SK-N-SH treated with all-trans-retinoic acid at 6 μM for 48 hours (cell line): ENCODE results near the gene TBC1D22B.

Experiments used
- ATAC-seq: fragments of 200-7000 bp; cut with Tn5 transposase; 3 replicates; pipeline ENCODE4 v1.9.1; 2020; ENCODE audit warnings: mild to moderate bottlenecking, moderate library complexity
- ARNTL ChIP-seq: fragments of 450-650 bp; formaldehyde crosslinking; IDR thresholded peaks from 2 replicates; pipeline ENCODE4 v1.5.0; 2020; ENCODE audit warnings: low read depth, mild to moderate bottlenecking, moderate library complexity, borderline replicate concordance
- BACH2 ChIP-seq: fragments of 250-450 bp; sonication (Bioruptor Pico); IDR thresholded peaks from 2 replicates; pipeline ENCODE4 v1.9.0; 2021; ENCODE audit warnings: mild to moderate bottlenecking, borderline replicate concordance
- CSDC2 ChIP-seq: fragments of 250-450 bp; sonication (Bioruptor Pico); IDR thresholded peaks from 2 replicates; pipeline ENCODE4 v1.5.0; 2020; ENCODE audit warnings: mild to moderate bottlenecking, moderate library complexity
- CSRNP3 ChIP-seq: fragments of 250-450 bp; sonication (Bioruptor Pico); IDR thresholded peaks from 2 replicates; pipeline ENCODE4 v1.5.1; 2021; ENCODE audit warnings: mild to moderate bottlenecking, moderate library complexity
- ESRRG ChIP-seq: fragments of 250-450 bp; sonication (Bioruptor Pico); IDR thresholded peaks from 2 replicates; pipeline ENCODE4 v1.6.1; 2021; ENCODE audit warnings: mild to moderate bottlenecking
- GLIS3 ChIP-seq: fragments of 250-450 bp; sonication (Bioruptor Pico); IDR thresholded peaks from 2 replicates; pipeline ENCODE4 v1.5.0; 2020; ENCODE audit warnings: mild to moderate bottlenecking, moderate library complexity
- ISL1 ChIP-seq: fragments of 250-450 bp; sonication (Bioruptor Pico); IDR thresholded peaks from 2 replicates; pipeline ENCODE4 v2.1.2; 2022; ENCODE audit warnings: mild to moderate bottlenecking, moderate library complexity
- OSR1 ChIP-seq: fragments of 250-450 bp; sonication (Bioruptor Pico); IDR thresholded peaks from 2 replicates; pipeline ENCODE4 v1.8.0; 2022; ENCODE audit warnings: moderate library complexity, mild to moderate bottlenecking, inconsistent platforms
- PATZ1 ChIP-seq: fragments of 250-450 bp; sonication (Bioruptor Pico); IDR thresholded peaks from 2 replicates; pipeline ENCODE4 v1.8.0; 2020; ENCODE audit warnings: mild to moderate bottlenecking, moderate library complexity, borderline replicate concordance
- POU6F1 ChIP-seq: fragments of 250-450 bp; sonication (Bioruptor Pico); IDR thresholded peaks from 2 replicates; pipeline ENCODE4 v1.8.0; 2021; ENCODE audit warnings: low read depth, mild to moderate bottlenecking, moderate library complexity, borderline replicate concordance
- PPARA ChIP-seq: fragments of 250-450 bp; sonication (Bioruptor Pico); IDR thresholded peaks from 2 replicates; pipeline ENCODE4 v1.5.0; 2020; ENCODE audit warnings: mild to moderate bottlenecking, borderline replicate concordance
- RARB ChIP-seq: fragments of 250-450 bp; sonication (Bioruptor Pico); IDR thresholded peaks from 2 replicates; pipeline ENCODE4 v1.8.0; 2021; ENCODE audit warnings: mild to moderate bottlenecking, moderate library complexity
- SNAI2 ChIP-seq: fragments of 250-450 bp; sonication (Bioruptor Pico); IDR thresholded peaks from 2 replicates; pipeline ENCODE4 v1.5.0; 2020; ENCODE audit warnings: mild to moderate bottlenecking, moderate library complexity
- TCF4 ChIP-seq: fragments of 250-450 bp; sonication (Bioruptor Pico); IDR thresholded peaks from 2 replicates; pipeline ENCODE4 v1.8.0; 2021; ENCODE audit warnings: mild to moderate bottlenecking, moderate library complexity, borderline replicate concordance
- TOX ChIP-seq: fragments of 250-450 bp; sonication (Bioruptor Pico); IDR thresholded peaks from 2 replicates; pipeline ENCODE4 v1.8.0; 2021; ENCODE audit warnings: mild to moderate bottlenecking, moderate library complexity, borderline replicate concordance
- ZC3H10 ChIP-seq: fragments of 250-450 bp; sonication (Bioruptor Pico); IDR thresholded peaks from 2 replicates; pipeline ENCODE4 v1.5.1; 2021; ENCODE audit warnings: mild to moderate bottlenecking, moderate library complexity
- ZFP3 ChIP-seq: fragments of 250-450 bp; sonication (Bioruptor Pico); IDR thresholded peaks from 2 replicates; pipeline ENCODE4 v1.5.0; 2020; ENCODE audit warnings: mild to moderate bottlenecking, moderate library complexity
- ZFP30 ChIP-seq: fragments of 450-650 bp; formaldehyde crosslinking; IDR thresholded peaks from 2 replicates; pipeline ENCODE4 v1.5.0; 2022; ENCODE audit warnings: mild to moderate bottlenecking, moderate library complexity
- ZNF565 ChIP-seq: fragments of 450-650 bp; formaldehyde crosslinking; conservative IDR thresholded peaks from 2 replicates; pipeline ENCODE4 v1.5.0; 2020; ENCODE audit warnings: low read depth, mild to moderate bottlenecking, moderate library complexity
- ZNF70 ChIP-seq: fragments of 450-650 bp; formaldehyde crosslinking; IDR thresholded peaks from 2 replicates; pipeline ENCODE4 v1.5.0; 2020; ENCODE audit warnings: mild to moderate bottlenecking, moderate library complexity
- ZNF8 ChIP-seq: fragments of 450-650 bp; formaldehyde crosslinking; IDR thresholded peaks from 2 replicates; pipeline ENCODE4 v1.5.0; 2020; ENCODE audit warnings: mild to moderate bottlenecking, moderate library complexity
- TF ChIP-seq, protein P1 (sequence below): fragments of 250-450 bp; sonication (Bioruptor Pico); IDR thresholded peaks from 2 replicates; pipeline ENCODE4 v1.5.1; 2020; ENCODE audit warnings: low read depth, mild to moderate bottlenecking, moderate library complexity
- TF ChIP-seq, protein P2 (sequence below): fragments of 250-450 bp; sonication (Bioruptor Pico); IDR thresholded peaks from 2 replicates; pipeline ENCODE4 v1.5.0; 2020; ENCODE audit warnings: mild to moderate bottlenecking, moderate library complexity

TBC1D22B gene

GRCh38 chr6:37238381-37238780, 19.2 kb upstream of the TBC1D22B start:
- TF ChIP-seq ISL1 (CRISPR knock-in tag) (no peak), SNAI2 (CRISPR knock-in tag) (no peak)
- no peak for ATAC-seq

- TF ChIP-seq ESRRG (no peak), CSRNP3 (CRISPR knock-in tag) (no peak)
- no peak for ATAC-seq
Measured at GRCh38 chr6:37239526-37239925, 18.0 kb upstream of the TBC1D22B start.

GRCh38 chr6:37239950-37240713, 17.4 kb upstream of the TBC1D22B start:
- TF ChIP-seq ISL1 (CRISPR knock-in tag) (peak; percentile 78), ESRRG (no peak), PATZ1 (CRISPR knock-in tag) (peak; percentile 44; the same call in 1 of the 2 replicates), ZNF8 (CRISPR knock-in tag) (no peak), ZFP3 (CRISPR knock-in tag) (peak; percentile 89), CSDC2 (peak; percentile 90; the same call in 1 of the 2 replicates), ZNF70 (CRISPR knock-in tag) (no peak), ZNF565 (no peak), PPARA (CRISPR knock-in tag) (no peak), ZFP30 (no peak), RARB (CRISPR knock-in tag) (peak; percentile 39; the same call in 1 of the 2 replicates), SNAI2 (CRISPR knock-in tag) (peak; percentile 89; the same call in 1 of the 2 replicates), OSR1 (CRISPR knock-in tag) (no peak), POU6F1 (CRISPR knock-in tag) (no peak; the same call in 1 of the 2 replicates), BACH2 (CRISPR knock-in tag) (no peak), ZC3H10 (CRISPR knock-in tag) (peak; percentile 40; the same call in 1 of the 2 replicates), ARNTL (CRISPR knock-in tag) (no peak), TOX (CRISPR knock-in tag) (no peak; the same call in 1 of the 2 replicates), CSRNP3 (CRISPR knock-in tag) (no peak), GLIS3 (CRISPR knock-in tag) (no peak), TCF4 (no peak)
- TF ChIP-seq, protein P1, sequence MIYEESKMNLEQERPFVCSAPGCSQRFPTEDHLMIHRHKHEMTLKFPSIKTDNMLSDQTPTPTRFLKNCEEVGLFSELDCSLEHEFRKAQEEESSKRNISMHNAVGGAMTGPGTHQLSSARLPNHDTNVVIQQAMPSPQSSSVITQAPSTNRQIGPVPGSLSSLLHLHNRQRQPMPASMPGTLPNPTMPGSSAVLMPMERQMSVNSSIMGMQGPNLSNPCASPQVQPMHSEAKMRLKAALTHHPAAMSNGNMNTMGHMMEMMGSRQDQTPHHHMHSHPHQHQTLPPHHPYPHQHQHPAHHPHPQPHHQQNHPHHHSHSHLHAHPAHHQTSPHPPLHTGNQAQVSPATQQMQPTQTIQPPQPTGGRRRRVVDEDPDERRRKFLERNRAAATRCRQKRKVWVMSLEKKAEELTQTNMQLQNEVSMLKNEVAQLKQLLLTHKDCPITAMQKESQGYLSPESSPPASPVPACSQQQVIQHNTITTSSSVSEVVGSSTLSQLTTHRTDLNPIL, result peak; percentile 58
- TF ChIP-seq, protein P2, sequence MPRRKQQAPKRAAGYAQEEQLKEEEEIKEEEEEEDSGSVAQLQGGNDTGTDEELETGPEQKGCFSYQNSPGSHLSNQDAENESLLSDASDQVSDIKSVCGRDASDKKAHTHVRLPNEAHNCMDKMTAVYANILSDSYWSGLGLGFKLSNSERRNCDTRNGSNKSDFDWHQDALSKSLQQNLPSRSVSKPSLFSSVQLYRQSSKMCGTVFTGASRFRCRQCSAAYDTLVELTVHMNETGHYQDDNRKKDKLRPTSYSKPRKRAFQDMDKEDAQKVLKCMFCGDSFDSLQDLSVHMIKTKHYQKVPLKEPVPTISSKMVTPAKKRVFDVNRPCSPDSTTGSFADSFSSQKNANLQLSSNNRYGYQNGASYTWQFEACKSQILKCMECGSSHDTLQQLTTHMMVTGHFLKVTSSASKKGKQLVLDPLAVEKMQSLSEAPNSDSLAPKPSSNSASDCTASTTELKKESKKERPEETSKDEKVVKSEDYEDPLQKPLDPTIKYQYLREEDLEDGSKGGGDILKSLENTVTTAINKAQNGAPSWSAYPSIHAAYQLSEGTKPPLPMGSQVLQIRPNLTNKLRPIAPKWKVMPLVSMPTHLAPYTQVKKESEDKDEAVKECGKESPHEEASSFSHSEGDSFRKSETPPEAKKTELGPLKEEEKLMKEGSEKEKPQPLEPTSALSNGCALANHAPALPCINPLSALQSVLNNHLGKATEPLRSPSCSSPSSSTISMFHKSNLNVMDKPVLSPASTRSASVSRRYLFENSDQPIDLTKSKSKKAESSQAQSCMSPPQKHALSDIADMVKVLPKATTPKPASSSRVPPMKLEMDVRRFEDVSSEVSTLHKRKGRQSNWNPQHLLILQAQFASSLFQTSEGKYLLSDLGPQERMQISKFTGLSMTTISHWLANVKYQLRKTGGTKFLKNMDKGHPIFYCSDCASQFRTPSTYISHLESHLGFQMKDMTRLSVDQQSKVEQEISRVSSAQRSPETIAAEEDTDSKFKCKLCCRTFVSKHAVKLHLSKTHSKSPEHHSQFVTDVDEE (CRISPR knock-in tag), result 0 out of 2 replicates have a peak, but pooled peaks have one; percentile 14
- ATAC-seq, result peak; percentile 30
